Measurements from ENCODE around the gene TMPRSS11B.

- no peak for TF ChIP-seq POLR2A (IDR thresholded peaks at IDR 0.05; ENCODE audit: low read length)
- TF ChIP-seq GATA1 (IDR thresholded peaks at IDR 0.05; ENCODE audit: low read depth, low read length), result no peak
Observed at GRCh38 chr4:68209003-68209402, 36.5 kb downstream of the TMPRSS11B start.
